ENCODE results near the gene TMEM214. TPM values are rescaled to one million over a fixed set of nuclear protein-coding genes. Genes with fewer than 3 reads are reported as not detected.

The TMEM214 gene
- total RNA-seq, 1 donor from 2014 or later, result 74.0 TPM

DNA sequence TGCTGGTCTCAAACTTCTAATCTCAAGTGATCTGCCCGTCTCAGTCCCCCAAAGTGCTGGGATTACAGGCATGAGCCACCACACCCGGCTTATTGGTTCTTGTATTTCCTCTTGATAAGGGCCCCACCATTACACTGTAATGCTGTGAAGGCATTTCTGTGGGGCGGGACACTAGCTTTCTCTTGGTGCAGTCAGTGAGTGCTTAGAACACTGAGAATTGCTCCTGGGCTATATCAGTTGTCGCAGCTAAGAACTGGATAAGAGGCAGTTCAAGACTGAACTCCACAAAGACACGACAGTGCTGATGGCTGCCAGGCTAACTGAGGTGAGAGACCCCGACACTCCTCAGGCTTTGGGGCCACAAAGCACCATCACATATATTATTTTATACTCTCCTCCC lies 55.9 kb downstream of the TMEM214 start:
- DNase-seq (ENCODE audit: low spot score), result no peak
- no peak for ATAC-seq
- intact Hi-C loops (cut with DNase I), result no loop called here

DNA sequence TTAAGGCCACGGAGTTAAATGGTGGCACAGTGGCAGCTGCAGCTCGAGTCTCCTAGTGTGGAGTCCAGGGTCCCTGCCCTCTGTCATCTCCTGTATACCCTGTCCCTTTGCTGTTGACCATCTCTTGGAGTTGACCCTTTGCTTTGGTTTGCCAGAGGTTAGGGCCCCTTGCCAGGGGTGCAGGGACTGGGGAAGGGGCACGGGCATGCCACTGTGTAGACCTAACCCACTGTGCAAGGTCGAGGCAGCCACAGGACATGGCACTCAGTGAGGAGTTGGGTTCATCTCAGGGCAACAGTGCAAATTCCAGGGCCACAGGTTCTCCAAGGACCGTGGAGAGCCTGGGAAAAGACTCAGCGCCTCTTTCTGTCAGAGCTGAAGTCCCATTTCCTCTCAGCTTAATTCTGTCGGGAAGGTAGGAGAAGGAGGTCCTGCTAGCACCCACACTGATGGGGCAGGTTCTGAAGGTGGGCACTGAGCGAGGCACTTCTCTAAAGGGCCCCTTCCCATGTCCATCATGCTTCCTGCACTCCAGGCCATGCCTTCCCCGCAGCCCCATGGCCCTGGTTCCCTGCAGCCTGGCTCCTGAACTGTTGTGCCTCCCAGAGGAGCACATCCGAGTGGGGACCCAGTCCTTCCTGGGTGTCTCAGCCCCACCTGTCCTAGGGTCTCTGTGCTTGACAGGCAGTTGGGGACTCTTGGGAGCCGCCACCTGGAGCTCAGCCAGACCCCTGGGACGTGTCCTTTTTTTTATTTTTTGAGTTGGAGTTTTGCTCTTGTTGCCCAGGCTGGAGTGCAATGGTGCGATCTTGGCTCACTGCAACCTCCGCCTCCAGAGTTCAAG lies 56.6 kb downstream of the TMEM214 start:
- ATAC-seq (no peak), DNase-seq (ENCODE audit: low spot score) (no peak)
- intact Hi-C loops (cut with DNase I), result no loop called here

Other genes starting within 250 kb of the TMEM214 start
- 0.31 TPM for gene CENPA, start 246.9 kb upstream of the TMEM214 start, total RNA-seq
- gene DPYSL5, start 184.8 kb upstream of the TMEM214 start, total RNA-seq, result not detected
- 26.7 TPM for gene MAPRE3, start 62.3 kb upstream of the TMEM214 start, total RNA-seq
- gene AGBL5, start 18.7 kb downstream of the TMEM214 start, total RNA-seq, result 16.3 TPM
- gene OST4, start 38.7 kb downstream of the TMEM214 start, total RNA-seq, result 198 TPM
- 46.8 TPM for gene EMILIN1, start 45.6 kb downstream of the TMEM214 start, total RNA-seq
- 7.1 TPM for gene KHK, start 53.8 kb downstream of the TMEM214 start, total RNA-seq
- gene CGREF1, start 86.2 kb downstream of the TMEM214 start, total RNA-seq, result 4.1 TPM
- 3.6 TPM for gene ABHD1, start 90.8 kb downstream of the TMEM214 start, total RNA-seq
- 30.3 TPM for gene PREB, start 101.7 kb downstream of the TMEM214 start, total RNA-seq
- not detected for gene PRR30, start 106.4 kb downstream of the TMEM214 start, total RNA-seq
- gene TCF23, start 116.0 kb downstream of the TMEM214 start, total RNA-seq, result not detected
- gene ATRAID, start 179.1 kb downstream of the TMEM214 start, total RNA-seq, result 92.1 TPM
- 22.6 TPM for gene SLC5A6, start 179.3 kb downstream of the TMEM214 start, total RNA-seq
- gene CAD, start 184.4 kb downstream of the TMEM214 start, total RNA-seq, result 31.4 TPM
- not detected for gene SLC30A3, start 230.1 kb downstream of the TMEM214 start, total RNA-seq
- not detected for gene DNAJC5G, start 242.5 kb downstream of the TMEM214 start, total RNA-seq
- 0.31 TPM for gene TRIM54, start 249.5 kb downstream of the TMEM214 start, total RNA-seq

Measured in sciatic nerve (tissue), 2 donors.